ENCODE results near the gene KPNB1.

DNA sequence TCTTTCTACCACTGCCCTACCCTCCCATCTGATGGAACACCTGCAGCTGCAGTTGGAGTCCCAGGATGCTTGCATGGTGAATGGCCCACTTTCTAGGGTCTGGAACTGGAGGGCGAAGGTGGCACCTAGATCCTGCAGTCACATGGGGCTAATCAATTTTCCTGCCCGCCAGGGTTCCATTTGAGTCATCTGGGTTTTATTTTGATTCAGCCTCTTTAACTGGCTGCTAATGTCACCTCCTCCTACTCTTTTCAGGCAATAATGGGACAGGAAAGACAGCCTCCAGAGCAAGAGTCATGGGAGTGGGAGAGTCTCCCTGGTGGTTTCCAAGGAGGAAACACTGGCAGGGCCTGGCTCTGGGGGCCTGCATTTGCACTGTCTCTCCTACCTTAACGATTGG is 40.4 kb downstream of the KPNB1 start:
- TF ChIP-seq GATA2 (IDR thresholded peaks at IDR 0.05; ENCODE audit: low read depth, low read length) (no peak), GATA3 (IDR thresholded peaks at IDR 0.05; ENCODE audit: low read depth, low read length) (no peak)
